Glomerular endothelial cell (primary cell): ENCODE measurements around the gene XRCC3. TPM values are rescaled to one million over a fixed set of nuclear protein-coding genes. Genes with fewer than 3 reads are reported as not detected.

Source experiments
- DNase-seq: peaks from one replicate; pipeline ENCODE4 v3.0.0-alpha.2; 2011; ENCODE audit warnings: low read depth, low spot score; ENCODE audit errors: extremely low read depth
- total RNA-seq: library from RNA; depleted of rRNA; stranded (reverse); fragments of >200 nt; gene quantifications from 2 replicates; pipeline ENCODE4 v1.2.3, GENCODE V29; 2015

XRCC3 gene
- total RNA-seq, 1 donor from 2014 or later, result 15.5 TPM

GRCh38 chr14:103707329-103708263 lies 7.7 kb downstream of the XRCC3 start:
- DNase-seq, result no peak

GRCh38 chr14:103706551-103707328 lies 8.5 kb downstream of the XRCC3 start:
- no peak for DNase-seq

- no peak for DNase-seq
Measured at GRCh38 chr14:103705504-103706284, 9.6 kb downstream of the XRCC3 start.

- DNase-seq, result peak; percentile 14
Measured at GRCh38 chr14:103705118-103705503, 10.1 kb downstream of the XRCC3 start.

GRCh38 chr14:103704708-103705107 lies 10.5 kb downstream of the XRCC3 start:
- no peak for DNase-seq

- DNase-seq, result peak; percentile 7
Measured at GRCh38 chr14:103703433-103704385, 11.5 kb downstream of the XRCC3 start.

GRCh38 chr14:103702497-103703432 lies 12.5 kb downstream of the XRCC3 start:
- no peak for DNase-seq

- DNase-seq, result no peak
Measured at GRCh38 chr14:103702095-103702494, 13.2 kb downstream of the XRCC3 start.

- no peak for DNase-seq
Measured at GRCh38 chr14:103700753-103701490, 14.3 kb downstream of the XRCC3 start.

GRCh38 chr14:103699901-103700752 lies 15.1 kb downstream of the XRCC3 start:
- DNase-seq, result no peak

GRCh38 chr14:103699261-103699661 lies 16.0 kb downstream of the XRCC3 start:
- no peak for DNase-seq

- DNase-seq, result no peak
Measured at GRCh38 chr14:103698380-103699260, 16.6 kb downstream of the XRCC3 start.

- no peak for DNase-seq
Measured at GRCh38 chr14:103697603-103698379, 17.5 kb downstream of the XRCC3 start.

- DNase-seq, result no peak
Measured at GRCh38 chr14:103697206-103697602, 18.0 kb downstream of the XRCC3 start.

- no peak for DNase-seq
Measured at GRCh38 chr14:103696466-103697071, 18.7 kb downstream of the XRCC3 start.
